ENCODE data around the gene CCDC15.

The CCDC15 gene

GRCh38 chr11:125001849-125002248 lies 47.8 kb downstream of the CCDC15 start:
- H3K36me3 ChIP-seq (ENCODE audit: insufficient read depth, low read length), result peaks cover 37% of the 10 kb centered on the region
- DNase-seq (no peak), ATAC-seq (ENCODE audit: insufficient read depth, low read depth) (no peak)
- TF ChIP-seq CTCF (IDR thresholded peaks at IDR 0.05; ENCODE audit: borderline replicate concordance, extremely low read depth, low read length, poor library complexity, severe bottlenecking) (no peak), EZH2 (IDR thresholded peaks at IDR 0.05; ENCODE audit: borderline replicate concordance, low read depth, low read length, severe bottlenecking) (no peak)
- H2AFZ ChIP-seq (ENCODE audit: low read depth, low read length), result no peak overlapping the region
- no peak overlapping the region for H3K27ac ChIP-seq (ENCODE audit: low read length)
- no peaks in the 10 kb centered on the region for H4K20me1 ChIP-seq (ENCODE audit: insufficient read depth, low read length)
- H3K9ac ChIP-seq (ENCODE audit: low read depth, low read length), result no peak overlapping the region
- no peak overlapping the region for H3K4me2 ChIP-seq (ENCODE audit: insufficient read depth, low read length)
- H3K79me2 ChIP-seq (ENCODE audit: insufficient read depth, low read length), result no peaks in the 10 kb centered on the region
- H3K9me3 ChIP-seq (ENCODE audit: insufficient read depth, low read length, severe bottlenecking), result peaks cover 3% of the 10 kb centered on the region
- H3K27me3 ChIP-seq (ENCODE audit: insufficient read depth, low read length, poor library complexity), result no peaks in the 10 kb centered on the region
- no peak overlapping the region for H3K4me3 ChIP-seq (ENCODE audit: low read depth in 1 of 2, low read length in 2 of 2)
- H3K4me1 ChIP-seq (ENCODE audit: insufficient read depth, low read length), result no peaks in the 10 kb centered on the region

- TF ChIP-seq CTCF (IDR thresholded peaks at IDR 0.05; ENCODE audit: borderline replicate concordance, extremely low read depth, low read length, poor library complexity, severe bottlenecking) (no peak), EZH2 (IDR thresholded peaks at IDR 0.05; ENCODE audit: borderline replicate concordance, low read depth, low read length, severe bottlenecking) (no peak)
- H2AFZ ChIP-seq (ENCODE audit: low read depth, low read length), result no peak overlapping the region
- no peak overlapping the region for H3K9ac ChIP-seq (ENCODE audit: low read depth, low read length)
- H3K9me3 ChIP-seq (ENCODE audit: insufficient read depth, low read length, severe bottlenecking), result peaks cover 3% of the 10 kb centered on the region
- no peak for DNase-seq
- H3K36me3 ChIP-seq (ENCODE audit: insufficient read depth, low read length), result peaks cover 41% of the 10 kb centered on the region
- H3K27ac ChIP-seq (ENCODE audit: low read length), result no peak overlapping the region
- H3K27me3 ChIP-seq (ENCODE audit: insufficient read depth, low read length, poor library complexity), result no peaks in the 10 kb centered on the region
- no peak overlapping the region for H3K4me2 ChIP-seq (ENCODE audit: insufficient read depth, low read length)
- ATAC-seq (ENCODE audit: insufficient read depth, low read depth), result no peak
- no peaks in the 10 kb centered on the region for H3K79me2 ChIP-seq (ENCODE audit: insufficient read depth, low read length)
- H3K4me3 ChIP-seq (ENCODE audit: low read depth in 1 of 2, low read length in 2 of 2), result no peak overlapping the region
- H4K20me1 ChIP-seq (ENCODE audit: insufficient read depth, low read length), result no peaks in the 10 kb centered on the region
- H3K4me1 ChIP-seq (ENCODE audit: insufficient read depth, low read length), result no peaks in the 10 kb centered on the region
Measured at GRCh38 chr11:125005491-125005890, 51.5 kb downstream of the CCDC15 start.

- no peak for ATAC-seq (ENCODE audit: insufficient read depth, low read depth)
- no peak overlapping the region for H3K4me3 ChIP-seq (ENCODE audit: low read depth in 1 of 2, low read length in 2 of 2)
- H3K27ac ChIP-seq (ENCODE audit: low read length), result no peak overlapping the region
- no peaks in the 10 kb centered on the region for H3K27me3 ChIP-seq (ENCODE audit: insufficient read depth, low read length, poor library complexity)
- no peaks in the 10 kb centered on the region for H3K79me2 ChIP-seq (ENCODE audit: insufficient read depth, low read length)
- peaks cover 8% of the 10 kb centered on the region; the same call in 1 of the 2 replicates for H3K36me3 ChIP-seq (ENCODE audit: insufficient read depth, low read length)
- TF ChIP-seq CTCF (IDR thresholded peaks at IDR 0.05; ENCODE audit: borderline replicate concordance, extremely low read depth, low read length, poor library complexity, severe bottlenecking) (no peak), EZH2 (IDR thresholded peaks at IDR 0.05; ENCODE audit: borderline replicate concordance, low read depth, low read length, severe bottlenecking) (no peak)
- no peaks in the 10 kb centered on the region for H4K20me1 ChIP-seq (ENCODE audit: insufficient read depth, low read length)
- H3K4me2 ChIP-seq (ENCODE audit: insufficient read depth, low read length), result no peak overlapping the region
- no peaks in the 10 kb centered on the region for H3K4me1 ChIP-seq (ENCODE audit: insufficient read depth, low read length)
- H2AFZ ChIP-seq (ENCODE audit: low read depth, low read length), result no peak overlapping the region
- no peak overlapping the region for H3K9ac ChIP-seq (ENCODE audit: low read depth, low read length)
- H3K9me3 ChIP-seq (ENCODE audit: insufficient read depth, low read length, severe bottlenecking), result peaks cover 4% of the 10 kb centered on the region
- DNase-seq, result no peak
Measured at GRCh38 chr11:125016413-125016812, 62.4 kb downstream of the CCDC15 start.

GRCh38 chr11:125020342-125020741 lies 66.3 kb downstream of the CCDC15 start:
- ATAC-seq (ENCODE audit: insufficient read depth, low read depth), result no peak
- Histone ChIP-seq H3K36me3 (ENCODE audit: insufficient read depth, low read length) (peaks cover 3% of the 10 kb centered on the region; the same call in 1 of the 2 replicates), H2AFZ (ENCODE audit: low read depth, low read length) (no peak overlapping the region)

More at GRCh38 chr11:125020342-125020741, 66.3 kb downstream of the CCDC15 start:
- Histone ChIP-seq H3K9me3 (ENCODE audit: insufficient read depth, low read length, severe bottlenecking) (no peaks in the 10 kb centered on the region), H3K4me2 (ENCODE audit: insufficient read depth, low read length) (no peak overlapping the region), H3K4me3 (ENCODE audit: low read depth in 1 of 2, low read length in 2 of 2) (no peak overlapping the region), H4K20me1 (ENCODE audit: insufficient read depth, low read length) (no peaks in the 10 kb centered on the region), H3K4me1 (ENCODE audit: insufficient read depth, low read length) (no peaks in the 10 kb centered on the region), H3K27ac (ENCODE audit: low read length) (no peak overlapping the region), H3K79me2 (ENCODE audit: insufficient read depth, low read length) (no peaks in the 10 kb centered on the region), H3K27me3 (ENCODE audit: insufficient read depth, low read length, poor library complexity) (no peaks in the 10 kb centered on the region), H3K9ac (ENCODE audit: low read depth, low read length) (no peak overlapping the region)
- DNase-seq, result no peak
- TF ChIP-seq CTCF (IDR thresholded peaks at IDR 0.05; ENCODE audit: borderline replicate concordance, extremely low read depth, low read length, poor library complexity, severe bottlenecking) (no peak), EZH2 (IDR thresholded peaks at IDR 0.05; ENCODE audit: borderline replicate concordance, low read depth, low read length, severe bottlenecking) (no peak)
